ENCODE data around the gene SLC2A10.

Gene SLC2A10

DNA sequence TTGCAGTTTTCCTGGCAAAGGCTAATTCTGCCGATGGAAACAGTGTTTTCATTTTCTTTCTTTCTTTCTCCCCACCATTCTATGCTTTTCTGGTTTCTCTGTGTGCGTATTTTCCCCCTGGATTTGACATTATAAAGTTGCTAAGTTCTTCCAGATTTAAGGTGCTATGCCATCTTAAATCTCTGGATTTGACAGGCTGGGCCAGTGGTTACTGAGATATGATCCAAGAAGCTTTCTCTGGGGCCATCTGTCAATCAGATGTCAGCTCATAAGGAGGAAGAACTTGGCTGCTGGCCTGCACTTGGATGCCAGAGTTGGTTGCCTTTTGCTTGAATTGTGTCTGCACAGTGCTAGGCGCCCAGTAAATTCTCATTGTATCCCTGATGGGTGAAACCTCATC is 39.7 kb downstream of the SLC2A10 start:
- Mint-ChIP-seq H3K27ac (no peak overlapping the region), H3K36me3 (no peaks in the 10 kb centered on the region)

DNA sequence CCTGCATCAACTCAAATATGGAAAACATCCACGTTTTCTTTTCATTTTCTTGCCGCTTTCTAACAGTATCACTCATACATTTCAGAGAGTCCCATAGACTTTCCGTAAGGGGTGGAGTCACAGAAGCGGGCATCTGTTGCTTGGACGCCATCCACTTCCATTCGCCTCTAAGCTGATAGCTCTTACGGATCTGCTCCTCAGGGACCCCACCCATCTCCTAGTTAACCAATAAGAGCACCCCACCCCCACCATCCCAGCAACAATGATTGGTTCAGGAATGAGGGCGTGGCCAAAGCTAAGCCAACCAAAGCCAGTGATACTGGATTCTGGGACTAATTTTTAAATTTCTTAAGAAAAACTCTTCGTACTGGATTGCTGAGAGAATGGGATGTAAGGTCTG is 42.4 kb downstream of the SLC2A10 start:
- Mint-ChIP-seq H3K27ac (no peak overlapping the region), H3K36me3 (no peaks in the 10 kb centered on the region), H3K27me3 (peaks cover 34 to 53% of the 10 kb centered on the region in 2 donors), H3K4me1 (peaks cover 0 to 5% of the 10 kb centered on the region in 2 donors), H3K4me3 (no peak overlapping the region), H3K9me3 (no peaks in the 10 kb centered on the region)
- DNase-seq (no peak), ATAC-seq (replicated peaks) (no peak)

More for the DNA sequence above, 39.7 kb downstream of the SLC2A10 start:
- H3K9me3 Mint-ChIP-seq = no peaks in the 10 kb centered on the region
- DNase-seq (no peak), ATAC-seq (replicated peaks) (no peak)
- no peak overlapping the region for H3K4me3 Mint-ChIP-seq
- peaks cover 40 to 73% of the 10 kb centered on the region in 2 donors for H3K27me3 Mint-ChIP-seq
- peaks cover 0 to 5% of the 10 kb centered on the region in 2 donors for H3K4me1 Mint-ChIP-seq

DNA sequence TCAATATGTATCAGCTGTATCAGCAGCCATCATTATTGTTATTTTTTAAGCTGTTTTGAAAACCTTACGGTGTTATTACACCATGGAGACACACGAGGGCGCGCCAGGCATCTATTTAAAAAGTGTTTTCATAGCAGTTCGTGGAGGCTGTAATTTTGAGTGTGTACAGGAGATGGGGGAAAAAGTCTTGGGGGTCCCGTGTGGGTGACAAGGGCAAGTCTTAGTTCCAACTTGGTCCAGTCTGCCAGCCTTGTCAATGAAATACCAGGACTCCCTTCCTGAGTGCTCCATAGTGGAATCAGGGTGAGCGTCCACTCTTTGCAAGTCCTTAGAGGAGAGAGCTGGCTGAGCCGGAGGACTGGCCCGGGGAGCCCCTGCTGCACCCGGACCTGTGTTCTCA is 43.3 kb downstream of the SLC2A10 start:
- Mint-ChIP-seq H3K27ac (no peak overlapping the region), H3K9me3 (no peaks in the 10 kb centered on the region), H3K36me3 (no peaks in the 10 kb centered on the region), H3K4me1 (peaks cover under 1 to 6% of the 10 kb centered on the region in 2 donors), H3K27me3 (peaks cover 28 to 45% of the 10 kb centered on the region in 2 donors), H3K4me3 (no peak overlapping the region)
- peak; percentile 12 for DNase-seq
- ATAC-seq (replicated peaks) = no peak

- Mint-ChIP-seq H3K9me3 (no peaks in the 10 kb centered on the region), H3K27ac (no peak overlapping the region), H3K4me1 (peaks cover 5 to 20% of the 10 kb centered on the region in 2 donors), H3K27me3 (peaks cover 20 to 22% of the 10 kb centered on the region in 2 donors), H3K4me3 (no peak overlapping the region), H3K36me3 (no peaks in the 10 kb centered on the region)
- ATAC-seq (replicated peaks) (no peak), DNase-seq (no peak)
Observed at GRCh38 chr20:46755483-46756413, 46.3 kb downstream of the SLC2A10 start.

DNA sequence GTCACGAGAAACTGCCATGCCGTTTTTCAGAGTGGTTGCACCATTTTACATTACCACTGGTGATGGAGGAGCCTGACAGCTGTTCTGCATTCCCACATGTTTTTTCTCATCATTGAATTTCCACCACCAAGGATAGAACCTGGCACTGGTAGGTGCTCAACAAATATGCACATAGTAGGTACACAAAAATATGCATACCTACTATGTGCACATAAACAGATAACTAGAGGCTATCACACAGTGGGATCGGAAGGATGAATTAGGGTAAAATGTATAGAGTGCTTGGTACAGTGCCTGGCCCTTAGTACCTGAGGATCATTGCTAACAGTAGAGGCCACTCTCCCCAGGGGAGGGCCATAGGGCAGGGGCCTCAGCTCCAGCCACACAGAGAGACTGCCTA is 47.0 kb downstream of the SLC2A10 start:
- Mint-ChIP-seq H3K36me3 (no peaks in the 10 kb centered on the region), H3K27ac (no peak overlapping the region), H3K4me1 (peaks cover 5 to 20% of the 10 kb centered on the region in 2 donors), H3K27me3 (peaks cover 16 to 17% of the 10 kb centered on the region in 2 donors), H3K9me3 (no peaks in the 10 kb centered on the region), H3K4me3 (no peak overlapping the region)
- DNase-seq = no peak
- no peak for ATAC-seq (replicated peaks)

DNA sequence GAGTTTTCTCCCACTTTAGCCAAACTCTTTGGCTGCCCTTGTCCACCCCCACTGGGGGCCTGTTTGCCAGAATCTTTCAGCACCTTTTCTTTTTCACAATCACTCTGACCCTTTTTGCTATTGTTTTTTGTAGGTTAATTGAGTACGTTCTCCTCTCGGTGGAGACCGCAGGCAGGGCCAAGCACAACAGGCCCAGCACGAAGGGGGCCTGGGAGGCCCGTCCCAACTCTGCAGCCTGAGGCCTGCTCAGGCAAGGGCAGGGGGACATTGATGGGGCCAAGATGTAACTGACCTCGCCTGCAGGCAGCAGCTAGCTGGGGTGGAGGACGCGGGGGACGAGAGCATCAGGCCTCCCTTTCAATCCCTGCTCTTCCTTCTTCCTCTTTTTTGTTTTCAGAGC is 47.7 kb downstream of the SLC2A10 start:
- H3K9me3 Mint-ChIP-seq = no peaks in the 10 kb centered on the region
- ATAC-seq (replicated peaks) = no peak
- H3K4me3 Mint-ChIP-seq = no peak overlapping the region
- H3K27me3 Mint-ChIP-seq = peaks cover 9 to 11% of the 10 kb centered on the region in 2 donors
- DNase-seq = no peak
- H3K36me3 Mint-ChIP-seq = no peaks in the 10 kb centered on the region
- H3K4me1 Mint-ChIP-seq = peaks cover 5 to 20% of the 10 kb centered on the region in 2 donors
- no peak overlapping the region for H3K27ac Mint-ChIP-seq

DNA sequence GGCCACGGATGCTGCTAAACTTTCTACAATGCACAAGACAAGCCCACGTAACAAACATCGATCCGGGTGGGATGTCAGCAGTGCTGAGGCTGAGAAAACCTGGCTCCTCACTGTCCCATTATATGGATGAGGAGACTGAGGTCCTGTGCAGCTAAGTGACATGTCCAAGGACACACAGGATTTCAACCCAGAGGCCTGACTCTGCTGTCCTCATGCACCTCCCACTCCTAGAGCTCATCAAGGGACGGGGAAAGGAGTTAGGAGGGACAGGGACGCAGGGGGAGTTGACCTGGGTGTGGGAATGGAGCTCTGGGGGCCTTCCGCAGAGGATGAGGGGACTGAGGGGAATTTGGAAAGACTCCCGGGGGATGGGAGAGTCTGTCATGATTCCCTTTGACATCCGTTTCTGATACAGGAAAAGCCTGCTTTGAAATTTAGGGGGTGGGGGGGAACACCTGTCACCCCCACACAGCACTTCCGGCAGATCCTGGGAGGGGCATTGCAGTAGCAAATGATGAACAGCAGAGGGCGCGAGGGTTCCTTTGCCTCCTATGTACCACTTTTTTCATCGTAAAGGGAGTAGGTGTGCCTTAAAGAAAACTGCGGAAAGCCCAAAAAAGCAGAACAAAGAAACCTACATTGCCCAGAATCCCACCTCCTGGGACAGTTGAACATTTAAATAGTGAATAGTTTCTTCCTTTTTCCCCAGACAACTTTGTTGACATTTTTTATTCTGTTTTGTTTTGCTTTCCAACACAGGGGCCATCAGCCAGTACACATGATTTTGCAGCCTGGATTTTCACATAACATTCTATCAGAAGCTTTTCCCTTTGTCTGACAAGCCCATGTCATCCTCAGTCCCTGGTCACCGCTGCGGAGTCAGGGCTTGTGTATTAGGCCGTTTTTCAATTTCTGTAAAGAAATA is 48.6 kb downstream of the SLC2A10 start:
- Mint-ChIP-seq H3K4me1 (peaks cover 5 to 16% of the 10 kb centered on the region in 2 donors), H3K36me3 (no peaks in the 10 kb centered on the region), H3K4me3 (no peak overlapping the region), H3K9me3 (no peaks in the 10 kb centered on the region), H3K27me3 (peaks cover 6 to 13% of the 10 kb centered on the region in 2 donors), H3K27ac (no peak overlapping the region)
- DNase-seq = peak; percentile 43
- ATAC-seq (replicated peaks) = peak; percentile 68 to 82

DNA sequence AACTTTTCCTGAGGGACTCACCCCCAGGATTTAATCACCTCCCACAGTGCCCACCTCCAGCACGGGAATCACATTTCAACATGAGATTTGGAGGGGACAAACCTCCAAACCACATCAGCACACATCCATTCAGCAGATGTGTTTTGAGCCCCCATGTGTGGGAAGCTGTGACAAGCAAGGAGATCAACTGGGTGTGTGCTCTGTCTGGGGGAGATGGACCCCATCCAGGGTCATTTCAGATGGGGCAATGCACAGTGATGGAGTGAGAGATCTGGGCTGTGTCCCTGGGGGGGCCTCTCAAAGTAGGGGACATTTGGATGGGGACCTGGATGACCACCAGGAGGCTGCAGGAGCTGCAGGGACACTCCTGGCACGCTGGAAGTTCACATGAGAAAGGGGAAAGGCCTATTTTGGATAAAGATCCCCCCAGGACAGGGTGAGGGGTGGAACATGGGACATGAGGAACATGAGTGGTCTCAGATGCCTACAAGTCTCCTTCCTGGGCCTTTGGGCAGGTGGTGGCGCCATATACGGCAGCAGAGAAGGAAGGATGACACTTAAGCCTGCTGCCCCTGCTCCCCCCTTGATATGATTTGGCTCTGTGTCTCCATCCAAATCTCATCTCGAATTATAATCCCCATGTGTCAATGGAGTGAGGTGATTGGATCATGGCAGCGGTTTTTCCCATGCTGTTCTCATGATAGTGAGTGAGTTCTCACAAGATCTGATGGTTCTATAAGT is 49.6 kb downstream of the SLC2A10 start:
- H3K4me1 Mint-ChIP-seq = peaks cover 5 to 16% of the 10 kb centered on the region in 2 donors
- H3K36me3 Mint-ChIP-seq = no peaks in the 10 kb centered on the region
- H3K27ac Mint-ChIP-seq = no peak overlapping the region
- ATAC-seq (replicated peaks) (no peak), DNase-seq (no peak)
- H3K4me3 Mint-ChIP-seq = no peak overlapping the region
- peaks cover 5 to 15% of the 10 kb centered on the region in 2 donors for H3K27me3 Mint-ChIP-seq
- H3K9me3 Mint-ChIP-seq = no peaks in the 10 kb centered on the region

DNA sequence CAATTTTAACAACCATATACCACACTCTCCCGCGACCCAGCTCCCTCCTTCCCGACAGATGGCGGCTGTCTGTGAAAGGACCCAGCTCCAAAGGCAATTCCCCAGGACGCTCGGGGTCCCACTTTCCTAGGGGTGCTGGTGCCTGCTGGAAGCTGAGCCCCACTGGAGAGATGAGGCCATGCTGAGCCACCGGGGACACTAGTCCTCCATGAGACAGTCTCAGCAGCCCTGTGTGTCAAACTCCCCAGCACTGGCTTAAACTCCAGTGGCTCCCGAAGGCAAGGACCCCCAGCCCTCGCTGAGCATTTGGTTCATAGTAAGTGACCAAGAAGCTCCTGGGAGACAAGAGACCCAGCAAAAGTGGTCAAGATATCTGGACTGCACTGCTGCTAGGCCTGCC is 52.1 kb downstream of the SLC2A10 start:
- Mint-ChIP-seq H3K4me1 (peaks cover 5 to 16% of the 10 kb centered on the region in 2 donors), H3K9me3 (no peaks in the 10 kb centered on the region), H3K4me3 (no peak overlapping the region), H3K36me3 (no peaks in the 10 kb centered on the region), H3K27me3 (peaks cover 5 to 19% of the 10 kb centered on the region in 2 donors), H3K27ac (no peak overlapping the region)
- ATAC-seq (replicated peaks) = no peak
- no peak for DNase-seq

- Mint-ChIP-seq H3K27ac (no peak overlapping the region), H3K36me3 (no peaks in the 10 kb centered on the region), H3K4me3 (no peak overlapping the region), H3K9me3 (no peaks in the 10 kb centered on the region), H3K27me3 (peaks cover 12 to 27% of the 10 kb centered on the region in 2 donors), H3K4me1 (peaks cover 0 to under 1% of the 10 kb centered on the region in 2 donors)
- no peak for ATAC-seq (replicated peaks)
- DNase-seq = no peak
Observed at GRCh38 chr20:46764068-46764467, 54.6 kb downstream of the SLC2A10 start.

GRCh38 chr20:46765506-46766120 is 56.2 kb downstream of the SLC2A10 start:
- no peak for DNase-seq
- H3K4me1 Mint-ChIP-seq = no peaks in the 10 kb centered on the region
- no peaks in the 10 kb centered on the region for H3K36me3 Mint-ChIP-seq
- H3K27ac Mint-ChIP-seq = no peak overlapping the region
- no peak overlapping the region for H3K4me3 Mint-ChIP-seq
- no peaks in the 10 kb centered on the region for H3K9me3 Mint-ChIP-seq
- H3K27me3 Mint-ChIP-seq = peaks cover 18 to 28% of the 10 kb centered on the region in 2 donors
- ATAC-seq (replicated peaks) = no peak

GRCh38 chr20:46767127-46767761 is 57.8 kb downstream of the SLC2A10 start:
- no peak for ATAC-seq (replicated peaks)
- H3K27me3 Mint-ChIP-seq = peaks cover 18 to 30% of the 10 kb centered on the region in 2 donors

More at GRCh38 chr20:46767127-46767761, 57.8 kb downstream of the SLC2A10 start:
- no peaks in the 10 kb centered on the region for H3K36me3 Mint-ChIP-seq
- no peaks in the 10 kb centered on the region for H3K9me3 Mint-ChIP-seq
- H3K4me1 Mint-ChIP-seq = no peaks in the 10 kb centered on the region
- H3K4me3 Mint-ChIP-seq = no peak overlapping the region
- H3K27ac Mint-ChIP-seq = no peak overlapping the region
- DNase-seq = no peak
